ENCODE results near the gene PI4K2A. TPM values are rescaled to one million over a fixed set of nuclear protein-coding genes. Genes with fewer than 3 reads are reported as not detected.

Gene PI4K2A
- total and polyA plus RNA-seq, 2 donors (not counting 3 experiments of a cell fraction or from before 2014, with no cell fraction given), result 20.4 to 24.6 TPM

- ChIA-PET POLR2A (no interaction called here), CTCF (interaction anchor here (0.9 to 2.4 kb wide), 2 partner anchors 10 to 14 kb away, joined by 3 to 6 read pairs; no protein-coding TSS in a partner anchor)
- no peaks in the 10 kb centered on the region for H3K27me3 ChIP-seq (ENCODE audit: control insufficient read depth in 2 of 2, insufficient read depth in 2 of 2, low read length in 2 of 2)
- no peaks in the 10 kb centered on the region for H3K4me1 ChIP-seq (ENCODE audit: control insufficient read depth, extremely low read depth, insufficient read depth, low read length)
- H3K4me2 ChIP-seq (ENCODE audit: insufficient read depth, low read length), result no peak overlapping the region
- dilution Hi-C loops (cut with MboI; ENCODE audit: extremely low pct_ligation_motif_present, low sequenced_read_pairs), result no loop called here
- no peaks in the 10 kb centered on the region for H3K9me1 ChIP-seq (replicated peaks; ENCODE audit: control insufficient read depth, extremely low read depth, insufficient read depth, low read length)
- no peak for TF ChIP-seq EZH2 (IDR thresholded peaks at IDR 0.05; ENCODE audit: borderline replicate concordance, low read depth, low read length, severe bottlenecking)
- TF ChIP-seq POLR2A (IDR thresholded peaks at IDR 0.05; ENCODE audit: low read depth, low read length), result no peak
- no peak for TF ChIP-seq GATA2 (IDR thresholded peaks at IDR 0.05; ENCODE audit: insufficient read depth, insufficient read length, low read depth, low read length)
- TF ChIP-seq FOS (IDR thresholded peaks at IDR 0.05; ENCODE audit: borderline replicate concordance, insufficient read depth, low read length), result no peak
- TF ChIP-seq JUN (IDR thresholded peaks at IDR 0.05; ENCODE audit: borderline replicate concordance, insufficient read depth, insufficient read length, low read depth), result no peak
- no peak for TF ChIP-seq CTCF (IDR thresholded peaks at IDR 0.05; ENCODE audit: extremely low read depth in 1 of 2, insufficient read depth in 1 of 2, low read depth in 1 of 2, low read length in 2 of 2)
- no peak for TF ChIP-seq MYC (IDR thresholded peaks at IDR 0.05; ENCODE audit: low read depth, low read length)
- TF ChIP-seq MAX (IDR thresholded peaks at IDR 0.05; ENCODE audit: insufficient read depth, insufficient read length), result no peak
- no peak for TF ChIP-seq POLR2AphosphoS5 (IDR thresholded peaks at IDR 0.05; ENCODE audit: insufficient read depth, low read depth, low read length)
- intact Hi-C loops (cut with micrococcal nuclease), result no loop called here
- no peak for FAIRE-seq
- no peaks in the 10 kb centered on the region for H3K9me3 ChIP-seq (replicated peaks; ENCODE audit: control insufficient read depth, insufficient read depth, low read length)
- BruUV-seq (replicated peaks), result no TSS peak
- no peaks in the 10 kb centered on the region for H4K20me1 ChIP-seq (replicated peaks; ENCODE audit: control insufficient read depth, extremely low read depth, insufficient read depth, low read length)
- H2AFZ ChIP-seq (ENCODE audit: low read depth, low read length), result no peak overlapping the region
- no peaks in the 10 kb centered on the region for H3K79me2 ChIP-seq (ENCODE audit: control insufficient read depth, insufficient read depth, low read length)
- peaks cover 12 to 17% of the 10 kb centered on the region in 2 experiments for H3K36me3 ChIP-seq (ENCODE audit: control insufficient read depth in 2 of 2, extremely low read depth in 1 of 2, insufficient read depth in 2 of 2, low read length in 2 of 2)
- DNase-seq (ENCODE audit: low read depth, low spot score), result no peak
- H3K4me3 ChIP-seq (replicated peaks in 1 of 3; ENCODE audit: insufficient read depth in 1 of 3, low read depth in 1 of 3, low read length in 3 of 3), result no peak overlapping the region
- no peak overlapping the region for H3K27ac ChIP-seq (ENCODE audit: insufficient read depth, low read depth, low read length)
- no peak overlapping the region for H3K9ac ChIP-seq (replicated peaks; ENCODE audit: extremely low read depth, insufficient read depth, low read length)
Observed at GRCh38 chr10:97666992-97667391, 26.5 kb downstream of the PI4K2A start.

Data from endothelial cell of umbilical vein (primary cell).